Central memory CD8-positive, alpha-beta T cell (primary cell): ENCODE data around the gene GSC2.

Experiments used
- ATAC-seq: fragments of 150-1000 bp; cut with Tn5 transposase; replicated peaks from 2 replicates; pipeline ENCODE4 v1.10.0; 2022; ENCODE audit warnings: mild to moderate bottlenecking, moderate FRiP score, moderate number of reproducible peaks; ENCODE audit not compliant: poor library complexity, severe bottlenecking; ENCODE audit errors: extremely low read depth
- DNase-seq, 2 donors: peaks; one replicate each; pipeline ENCODE4 v3.0.0; 2021; ENCODE audit warnings: low spot score in 2 of 2
- H3K27ac Mint-ChIP-seq: one replicate; pipeline ENCODE4 v1.8.0; 2022; ENCODE audit warnings: low read depth, mild to moderate bottlenecking, moderate library complexity, mixed read lengths
- H3K27me3 Mint-ChIP-seq: one replicate; pipeline ENCODE4 v1.8.0; 2022; ENCODE audit warnings: mixed read lengths
- H3K36me3 Mint-ChIP-seq: one replicate; pipeline ENCODE4 v1.8.0; 2022; ENCODE audit warnings: mild to moderate bottlenecking, moderate library complexity, mixed read lengths; ENCODE audit not compliant: insufficient read depth
- H3K4me1 Mint-ChIP-seq: one replicate; pipeline ENCODE4 v1.8.0; 2022; ENCODE audit warnings: mixed read lengths
- H3K4me3 Mint-ChIP-seq: one replicate; pipeline ENCODE4 v1.8.0; 2022; ENCODE audit warnings: mild to moderate bottlenecking, moderate library complexity, mixed read lengths
- H3K9me3 Mint-ChIP-seq: one replicate; pipeline ENCODE4 v1.8.0; 2022; ENCODE audit warnings: mixed read lengths

The GSC2 gene

DNA sequence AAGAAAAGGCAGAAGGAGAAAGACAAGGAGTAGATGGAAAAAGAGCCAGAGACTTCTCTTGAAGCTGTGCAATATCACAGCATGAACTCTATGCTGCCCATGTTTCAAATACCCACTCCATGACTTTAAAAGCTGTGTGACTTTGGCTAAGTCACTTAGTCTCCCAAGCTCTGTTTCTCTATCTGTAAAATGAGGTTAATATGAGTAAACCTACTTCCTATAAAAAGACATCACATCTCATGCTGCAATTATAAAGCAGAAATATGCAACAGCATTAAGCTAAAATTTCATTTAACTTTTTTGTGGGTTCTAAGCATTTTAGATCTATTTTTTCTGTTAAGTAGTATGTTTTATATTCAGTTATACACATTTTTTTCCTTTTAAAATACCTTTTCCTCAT lies 39.4 kb downstream of the GSC2 start:
- H3K4me1 Mint-ChIP-seq: peaks cover 76% of the 10 kb centered on the region
- H3K27ac Mint-ChIP-seq: peak overlapping the region; percentile 82
- H3K4me3 Mint-ChIP-seq: no peak overlapping the region
- DNase-seq: no peak
- no peaks in the 10 kb centered on the region for H3K9me3 Mint-ChIP-seq
- H3K27me3 Mint-ChIP-seq: no peaks in the 10 kb centered on the region
- no peak for ATAC-seq
- H3K36me3 Mint-ChIP-seq: peaks cover 21% of the 10 kb centered on the region

GRCh38 chr22:19110064-19110458 lies 40.0 kb downstream of the GSC2 start:
- ATAC-seq (no peak), DNase-seq (no peak)
- peaks cover 17% of the 10 kb centered on the region for H3K36me3 Mint-ChIP-seq
- H3K4me3 Mint-ChIP-seq: peak overlapping the region; percentile 64
- H3K27me3 Mint-ChIP-seq: no peaks in the 10 kb centered on the region
- H3K27ac Mint-ChIP-seq: peak overlapping the region; percentile 82
- H3K9me3 Mint-ChIP-seq: no peaks in the 10 kb centered on the region
- peaks cover 70% of the 10 kb centered on the region for H3K4me1 Mint-ChIP-seq

DNA sequence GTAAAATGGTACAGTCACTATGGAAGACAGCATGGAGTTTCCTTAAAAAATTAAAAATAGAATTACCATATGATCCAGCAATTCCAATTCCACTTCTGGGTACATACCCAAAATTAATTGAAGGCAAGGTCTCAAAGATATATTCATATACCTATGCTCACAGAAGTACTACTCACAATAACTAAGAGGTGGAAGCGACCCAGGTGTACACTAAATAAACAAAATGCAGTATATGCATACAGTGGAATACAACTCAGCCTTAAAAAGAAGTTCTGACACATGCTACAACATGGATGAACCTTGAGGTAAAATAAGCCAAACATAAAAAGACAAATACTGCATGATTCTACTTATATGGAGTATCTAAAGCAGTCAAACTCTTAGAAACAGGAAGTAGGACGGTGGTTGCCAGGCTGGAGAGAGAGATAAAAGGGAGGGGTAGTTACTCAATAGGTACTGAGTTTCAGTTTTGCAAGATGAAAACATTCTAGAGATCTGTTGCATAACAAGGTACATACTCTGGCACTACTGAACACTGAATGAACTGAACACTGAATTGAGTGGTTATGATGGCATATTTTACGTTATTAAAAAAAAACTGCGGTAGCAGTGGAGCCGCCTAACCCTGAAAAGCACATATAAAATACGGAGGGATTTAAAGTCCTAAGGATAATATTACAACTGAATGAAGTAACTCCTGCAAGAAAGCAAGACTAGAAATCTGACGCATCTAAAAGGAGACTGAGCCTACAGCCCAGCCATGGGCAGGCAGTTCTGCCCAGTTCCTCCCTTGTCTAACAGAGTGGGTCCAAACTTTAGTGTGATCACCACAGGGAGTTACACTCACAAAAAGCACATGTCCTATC lies 40.7 kb downstream of the GSC2 start:
- Mint-ChIP-seq H3K4me3 (peak overlapping the region; percentile 64), H3K9me3 (no peaks in the 10 kb centered on the region), H3K27ac (peak overlapping the region; percentile 82), H3K36me3 (peaks cover 16% of the 10 kb centered on the region), H3K4me1 (peaks cover 64% of the 10 kb centered on the region), H3K27me3 (no peaks in the 10 kb centered on the region)
- ATAC-seq (peak; percentile 91), DNase-seq (peak in 1 of 2 donors; percentile 32)

GRCh38 chr22:19108807-19109197 lies 41.3 kb downstream of the GSC2 start:
- ATAC-seq (no peak), DNase-seq (no peak)
- Mint-ChIP-seq H3K9me3 (no peaks in the 10 kb centered on the region), H3K36me3 (peaks cover 16% of the 10 kb centered on the region), H3K4me1 (peaks cover 63% of the 10 kb centered on the region), H3K27me3 (no peaks in the 10 kb centered on the region), H3K27ac (peak overlapping the region; percentile 82), H3K4me3 (no peak overlapping the region)

DNA sequence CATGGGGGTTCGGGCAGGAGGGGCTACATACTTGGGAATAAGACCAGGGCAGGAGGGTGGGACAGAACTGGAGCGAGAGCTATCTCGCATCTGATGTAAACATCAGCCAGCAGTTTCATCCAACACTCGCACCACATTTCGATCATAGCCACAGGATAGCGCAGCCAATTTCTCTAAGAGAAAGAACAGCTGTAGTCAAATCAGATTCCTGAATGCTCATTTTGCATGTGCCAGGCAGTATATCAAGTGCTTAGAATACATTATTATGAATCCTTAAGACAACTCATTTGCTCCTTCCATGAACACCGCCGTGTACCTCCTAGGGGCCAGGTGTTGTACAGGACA lies 42.4 kb downstream of the GSC2 start:
- ATAC-seq: no peak
- H3K27ac Mint-ChIP-seq: peak overlapping the region; percentile 82
- peaks cover 16% of the 10 kb centered on the region for H3K36me3 Mint-ChIP-seq

GRCh38 chr22:19106886-19107729 lies 43.0 kb downstream of the GSC2 start:
- Mint-ChIP-seq H3K4me3 (no peak overlapping the region), H3K9me3 (no peaks in the 10 kb centered on the region), H3K27ac (peak overlapping the region; percentile 82), H3K36me3 (peaks cover 13% of the 10 kb centered on the region), H3K27me3 (no peaks in the 10 kb centered on the region), H3K4me1 (peaks cover 63% of the 10 kb centered on the region)
- no peak for DNase-seq
- no peak for ATAC-seq

More for the DNA sequence above, 42.4 kb downstream of the GSC2 start:
- Mint-ChIP-seq H3K27me3 (no peaks in the 10 kb centered on the region), H3K4me1 (peaks cover 65% of the 10 kb centered on the region), H3K4me3 (no peak overlapping the region), H3K9me3 (no peaks in the 10 kb centered on the region)
- no peak for DNase-seq

GRCh38 chr22:19105867-19106802 lies 44.0 kb downstream of the GSC2 start:
- Mint-ChIP-seq H3K4me3 (no peak overlapping the region), H3K9me3 (no peaks in the 10 kb centered on the region), H3K4me1 (peaks cover 62% of the 10 kb centered on the region)

GRCh38 chr22:19105456-19105855 lies 44.6 kb downstream of the GSC2 start:
- Mint-ChIP-seq H3K27me3 (no peaks in the 10 kb centered on the region), H3K27ac (peak overlapping the region; percentile 82), H3K4me3 (no peak overlapping the region), H3K9me3 (no peaks in the 10 kb centered on the region), H3K36me3 (peaks cover 11% of the 10 kb centered on the region), H3K4me1 (peaks cover 57% of the 10 kb centered on the region)
- no peak for DNase-seq
- ATAC-seq: no peak

More at GRCh38 chr22:19105867-19106802, 44.0 kb downstream of the GSC2 start:
- peaks cover 11% of the 10 kb centered on the region for H3K36me3 Mint-ChIP-seq
- no peaks in the 10 kb centered on the region for H3K27me3 Mint-ChIP-seq
- DNase-seq: peak in 1 of 2 donors; percentile 36
- ATAC-seq: no peak
- peak overlapping the region; percentile 82 for H3K27ac Mint-ChIP-seq

DNA sequence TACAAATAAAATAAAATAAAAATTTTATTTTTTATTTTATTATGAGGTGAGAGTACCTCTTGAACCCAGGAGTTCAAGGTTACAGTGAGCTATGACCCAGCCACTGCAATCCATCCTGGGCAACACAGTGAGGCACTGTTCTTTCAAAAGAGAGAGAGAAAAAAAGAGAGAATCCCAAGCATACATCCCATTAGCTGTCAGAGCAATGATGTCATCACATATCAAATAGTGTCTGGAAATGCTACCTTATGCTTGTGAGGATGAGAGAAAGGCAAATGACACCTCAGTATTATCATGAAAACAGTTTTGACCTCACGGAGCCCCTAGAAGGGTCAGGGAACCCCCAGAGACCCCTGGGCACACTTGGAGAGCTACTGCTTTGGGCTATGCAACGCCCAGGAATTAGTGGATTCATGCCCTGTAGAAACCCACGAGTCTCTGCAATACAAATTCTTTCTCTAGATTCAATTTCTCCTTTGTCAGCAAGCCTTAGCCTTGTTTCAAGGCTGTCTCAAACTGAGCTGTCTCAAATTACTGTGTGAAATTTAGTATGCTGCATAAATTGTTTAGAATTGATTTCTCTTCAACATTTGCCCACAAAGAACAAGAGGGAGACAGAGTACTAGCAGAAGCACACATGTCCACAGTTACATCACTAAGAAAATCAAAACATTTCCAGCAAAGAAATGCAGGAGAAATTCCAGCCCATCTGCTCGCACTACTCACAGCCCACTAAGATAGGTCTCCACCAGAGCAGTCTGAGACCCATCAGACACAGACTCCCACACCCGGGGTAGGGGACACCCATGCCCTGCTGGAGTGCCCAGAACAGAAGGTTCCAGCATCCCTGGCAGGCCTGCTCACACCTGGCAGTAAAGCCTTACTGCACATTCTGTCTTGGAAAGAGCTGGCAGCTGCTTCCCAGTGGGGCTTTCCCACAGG lies 45.9 kb downstream of the GSC2 start:
- H3K4me1 Mint-ChIP-seq: peaks cover 48% of the 10 kb centered on the region
- no peak for DNase-seq

DNA sequence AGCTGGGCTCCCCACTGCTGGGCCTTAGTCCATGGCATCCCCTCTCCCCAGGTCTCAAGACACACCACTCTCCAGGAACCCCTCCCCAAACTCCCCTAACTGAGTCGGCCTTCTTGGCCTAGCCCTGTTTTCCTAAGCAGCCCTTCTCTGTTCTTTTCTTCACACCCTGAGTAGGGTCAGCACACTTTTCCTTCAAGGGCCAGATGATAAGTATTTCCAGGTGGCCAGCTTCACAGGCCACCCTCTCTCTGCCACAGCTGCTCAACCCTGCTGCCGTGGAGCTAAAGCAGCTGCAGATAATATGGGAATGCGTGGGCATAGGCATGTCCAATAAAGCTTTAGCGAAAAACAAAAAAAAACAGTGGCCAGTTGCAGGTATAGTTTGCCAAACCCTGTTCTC lies 51.9 kb downstream of the GSC2 start:
- no peaks in the 10 kb centered on the region for H3K27me3 Mint-ChIP-seq
- no peak overlapping the region for H3K4me3 Mint-ChIP-seq
- no peak for DNase-seq
- no peaks in the 10 kb centered on the region for H3K9me3 Mint-ChIP-seq
- peaks cover 34% of the 10 kb centered on the region for H3K4me1 Mint-ChIP-seq
- H3K36me3 Mint-ChIP-seq: peaks cover 4% of the 10 kb centered on the region
- ATAC-seq: no peak
- H3K27ac Mint-ChIP-seq: peak overlapping the region; percentile 9

More for the DNA sequence above, 45.9 kb downstream of the GSC2 start:
- H3K27me3 Mint-ChIP-seq: no peaks in the 10 kb centered on the region
- no peak overlapping the region for H3K4me3 Mint-ChIP-seq
- no peak for ATAC-seq
- peaks cover 7% of the 10 kb centered on the region for H3K36me3 Mint-ChIP-seq
- H3K27ac Mint-ChIP-seq: no peak overlapping the region
- no peaks in the 10 kb centered on the region for H3K9me3 Mint-ChIP-seq

DNA sequence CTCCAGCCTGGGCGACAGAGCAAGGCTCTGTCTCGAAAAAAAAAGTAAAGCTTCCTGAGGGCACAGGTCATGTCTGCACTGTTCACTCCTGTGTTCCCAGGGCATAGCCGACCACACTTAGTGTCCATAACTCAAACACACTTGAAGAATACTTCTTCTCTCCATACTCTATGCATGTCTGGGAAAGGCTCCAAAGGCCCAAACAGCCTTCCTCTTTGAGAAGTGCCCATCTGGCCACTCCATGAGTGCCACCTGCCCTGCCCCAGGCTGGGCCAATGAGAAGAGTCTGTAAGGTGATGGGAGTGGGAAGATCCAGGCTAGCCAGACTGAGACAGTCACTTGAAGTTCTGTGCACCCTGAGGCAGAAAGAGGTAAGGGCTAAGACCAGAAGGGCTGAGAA lies 52.6 kb downstream of the GSC2 start:
- ATAC-seq (no peak), DNase-seq (no peak)
- Mint-ChIP-seq H3K27me3 (no peaks in the 10 kb centered on the region), H3K9me3 (no peaks in the 10 kb centered on the region), H3K27ac (peak overlapping the region; percentile 9), H3K36me3 (peaks cover 8% of the 10 kb centered on the region), H3K4me3 (no peak overlapping the region), H3K4me1 (peaks cover 34% of the 10 kb centered on the region)
